BLaER1 (cell line): ENCODE measurements around the gene TRANK1.
A peak's percentile ranks its signal among the peaks of the same experiment; 100 is the strongest.
"Not testable (repeated sequence)": the region's sequence is repeated elsewhere in the genome, so short reads cannot be mapped to it uniquely, and the experiment has no call there.

Experiments
- H3K27ac ChIP-seq: shearing (Covaris generic); formaldehyde crosslinking; 2 replicates; pipeline ENCODE4 v1.8.1; 2022
- H3K27me3 ChIP-seq: shearing (Covaris generic); formaldehyde crosslinking; 2 replicates; pipeline ENCODE4 v1.8.1; 2022
- H3K36me3 ChIP-seq: shearing (Covaris generic); formaldehyde crosslinking; 2 replicates; pipeline ENCODE4 v1.8.1; 2022
- H3K4me1 ChIP-seq: shearing (Covaris generic); formaldehyde crosslinking; 2 replicates; pipeline ENCODE4 v1.8.1; 2022
- H3K4me2 ChIP-seq: shearing (Covaris generic); formaldehyde crosslinking; 2 replicates; pipeline ENCODE4 v1.8.1; 2022
- H3K4me3 ChIP-seq: shearing (Covaris generic); formaldehyde crosslinking; 2 replicates; pipeline ENCODE4 v1.8.1; 2022
- H3K9ac ChIP-seq: shearing (Covaris generic); formaldehyde crosslinking; 2 replicates; pipeline ENCODE4 v1.8.1; 2022
- H3K9me3 ChIP-seq: shearing (Covaris generic); formaldehyde crosslinking; 2 replicates; pipeline ENCODE4 v1.8.1; 2022
- H4K20me1 ChIP-seq: shearing (Covaris generic); formaldehyde crosslinking; 2 replicates; pipeline ENCODE4 v1.8.1; 2022
- Cebpa-rat ChIP-seq: shearing (Covaris generic); IDR thresholded peaks from 2 replicates; pipeline ENCODE4 v1.8.1; 2022

TRANK1 gene

GRCh38 chr3:36959821-36960220, 15.0 kb upstream of the TRANK1 start:
- H3K27ac ChIP-seq: no peak overlapping the region

GRCh38 chr3:36957862-36958686, 13.2 kb upstream of the TRANK1 start:
- H3K4me2 ChIP-seq: no peak overlapping the region
- no peak for TF ChIP-seq Cebpa-rat

More at GRCh38 chr3:36959821-36960220, 15.0 kb upstream of the TRANK1 start:
- peaks cover 6% of the 10 kb centered on the region; the same call in 1 of the 2 replicates for H3K4me1 ChIP-seq
- no peaks in the 10 kb centered on the region for H4K20me1 ChIP-seq
- TF ChIP-seq Cebpa-rat: no peak
- H3K36me3 ChIP-seq: no peaks in the 10 kb centered on the region
- H3K9me3 ChIP-seq: no peaks in the 10 kb centered on the region; the same call in 1 of the 2 replicates
- no peak overlapping the region for H3K4me2 ChIP-seq
- no peak overlapping the region for H3K4me3 ChIP-seq
- H3K9ac ChIP-seq: no peak overlapping the region
- no peaks in the 10 kb centered on the region for H3K27me3 ChIP-seq

GRCh38 chr3:36957063-36957462, 12.2 kb upstream of the TRANK1 start:
- no peak overlapping the region for H3K4me3 ChIP-seq
- H3K9me3 ChIP-seq: no peaks in the 10 kb centered on the region
- H3K27ac ChIP-seq: no peak overlapping the region
- H3K4me2 ChIP-seq: no peak overlapping the region
- no peaks in the 10 kb centered on the region for H3K36me3 ChIP-seq
- H3K27me3 ChIP-seq: no peaks in the 10 kb centered on the region
- no peaks in the 10 kb centered on the region for H4K20me1 ChIP-seq
- no peaks in the 10 kb centered on the region for H3K4me1 ChIP-seq
- H3K9ac ChIP-seq: no peak overlapping the region
- TF ChIP-seq Cebpa-rat: no peak

More at GRCh38 chr3:36957862-36958686, 13.2 kb upstream of the TRANK1 start:
- H3K9ac ChIP-seq: no peak overlapping the region
- H3K9me3 ChIP-seq: no peaks in the 10 kb centered on the region
- no peaks in the 10 kb centered on the region for H3K4me1 ChIP-seq
- no peak overlapping the region for H3K27ac ChIP-seq
- H3K27me3 ChIP-seq: no peaks in the 10 kb centered on the region
- H3K36me3 ChIP-seq: no peaks in the 10 kb centered on the region
- H4K20me1 ChIP-seq: no peaks in the 10 kb centered on the region
- H3K4me3 ChIP-seq: no peak overlapping the region

- Histone ChIP-seq H3K9ac (no peak overlapping the region), H3K4me2 (no peak overlapping the region), H3K27ac (no peak overlapping the region), H3K4me1 (no peaks in the 10 kb centered on the region), H4K20me1 (no peaks in the 10 kb centered on the region), H3K9me3 (no peaks in the 10 kb centered on the region), H3K4me3 (no peak overlapping the region), H3K27me3 (no peaks in the 10 kb centered on the region), H3K36me3 (no peaks in the 10 kb centered on the region)
- TF ChIP-seq Cebpa-rat: no peak
These were observed 11.3 kb upstream of the TRANK1 start for GRCh38 chr3:36956155-36956554.

GRCh38 chr3:36954452-36955134, 9.7 kb upstream of the TRANK1 start:
- Histone ChIP-seq H3K27me3 (no peaks in the 10 kb centered on the region), H3K4me3 (no peak overlapping the region), H3K9ac (no peak overlapping the region), H3K9me3 (0 out of 2 replicates have a peak, but pooled peaks cover 6% of the 10 kb centered on the region), H3K4me2 (no peak overlapping the region), H4K20me1 (no peaks in the 10 kb centered on the region), H3K4me1 (no peaks in the 10 kb centered on the region), H3K36me3 (no peaks in the 10 kb centered on the region), H3K27ac (no peak overlapping the region)
- TF ChIP-seq Cebpa-rat: no peak

GRCh38 chr3:36947814-36948213, 3.0 kb upstream of the TRANK1 start:
- H3K4me3 ChIP-seq, H3K4me2 ChIP-seq, H3K27me3 ChIP-seq, H3K27ac ChIP-seq, H3K36me3 ChIP-seq, H3K4me1 ChIP-seq, H3K9ac ChIP-seq, H4K20me1 ChIP-seq: not testable (repeated sequence)
- H3K9me3 ChIP-seq: peaks cover 49% of the 10 kb centered on the region

GRCh38 chr3:36945333-36945980, 603 bp upstream of the TRANK1 start:
- peak overlapping the region; percentile 89 for H3K4me2 ChIP-seq
- H3K36me3 ChIP-seq: no peaks in the 10 kb centered on the region
- no peak overlapping the region for H3K27ac ChIP-seq
- H4K20me1 ChIP-seq: no peaks in the 10 kb centered on the region
- H3K9me3 ChIP-seq: peaks cover 45% of the 10 kb centered on the region
- H3K27me3 ChIP-seq: no peaks in the 10 kb centered on the region; the same call in 1 of the 2 replicates
- peak overlapping the region; percentile 90; the same call in 1 of the 2 replicates for H3K9ac ChIP-seq
- H3K4me1 ChIP-seq: peaks cover 11% of the 10 kb centered on the region
- peak overlapping the region; percentile 88 for H3K4me3 ChIP-seq
- TF ChIP-seq Cebpa-rat: no peak

- Histone ChIP-seq H3K9ac (peak overlapping the region; percentile 90), H3K27ac (peak overlapping the region; percentile 92), H3K4me1 (peaks cover 13% of the 10 kb centered on the region), H3K4me3 (peak overlapping the region; percentile 88), H3K36me3 (no peaks in the 10 kb centered on the region), H4K20me1 (no peaks in the 10 kb centered on the region), H3K27me3 (no peaks in the 10 kb centered on the region; the same call in 1 of the 2 replicates), H3K9me3 (peaks cover 40% of the 10 kb centered on the region), H3K4me2 (peak overlapping the region; percentile 89)
- TF ChIP-seq Cebpa-rat: no peak
These were observed 728 bp downstream of the TRANK1 start for GRCh38 chr3:36944012-36944640.

- H3K9me3 ChIP-seq: peaks cover 35% of the 10 kb centered on the region
- H3K9ac ChIP-seq: peak overlapping the region; percentile 90
- H3K4me2 ChIP-seq: peak overlapping the region; percentile 89
- no peaks in the 10 kb centered on the region; the same call in 1 of the 2 replicates for H3K27me3 ChIP-seq
- no peaks in the 10 kb centered on the region for H3K36me3 ChIP-seq
- peak overlapping the region; percentile 88 for H3K4me3 ChIP-seq
- H3K4me1 ChIP-seq: peaks cover 18% of the 10 kb centered on the region
- no peaks in the 10 kb centered on the region for H4K20me1 ChIP-seq
- TF ChIP-seq Cebpa-rat: no peak
- H3K27ac ChIP-seq: peak overlapping the region; percentile 92
These were observed 1.3 kb downstream of the TRANK1 start for GRCh38 chr3:36943601-36944000.
